ENCODE measurements around the gene CCDC188.

GRCh38 chr22:20187777-20188566 is 37.1 kb upstream of the CCDC188 start:
- no peak for TF ChIP-seq CTCF (conservative IDR thresholded peaks at IDR 0.05 in 1 of 2, IDR thresholded peaks at IDR 0.05 in 1 of 2; ENCODE audit: extremely low read depth in 1 of 2, insufficient read depth in 1 of 2, low read depth in 1 of 2, low read length in 2 of 2)
- TF ChIP-seq EZH2 (IDR thresholded peaks at IDR 0.05; ENCODE audit: borderline replicate concordance, low read length) = no peak

Measured in mammary epithelial cell (primary cell).